Nephron (organoid): ENCODE data around the gene TSC1.

ENCODE experiments used
- H3K27ac Mint-ChIP-seq, 3 experiments: 2 replicates each; pipeline ENCODE4 v1.8.0; 2020; ENCODE audit warnings: mixed read lengths in 3 of 3, mild to moderate bottlenecking in 2 of 3, moderate library complexity in 1 of 3
- H3K27me3 Mint-ChIP-seq: 2 replicates; pipeline ENCODE4 v1.8.0; 2021; ENCODE audit warnings: low read depth, mild to moderate bottlenecking, moderate library complexity, mixed read lengths
- H3K36me3 Mint-ChIP-seq: 2 replicates; pipeline ENCODE4 v1.8.0; 2020; ENCODE audit warnings: low read depth, mixed read lengths
- H3K4me1 Mint-ChIP-seq: 2 replicates; pipeline ENCODE4 v1.8.0; 2020; ENCODE audit warnings: mixed read lengths
- H3K4me3 Mint-ChIP-seq, 3 experiments: 2 replicates each; pipeline ENCODE4 v1.8.0; 2020; ENCODE audit warnings: mild to moderate bottlenecking in 3 of 3, mixed read lengths in 3 of 3, moderate library complexity in 2 of 3
- H3K9me3 Mint-ChIP-seq: 2 replicates; pipeline ENCODE4 v1.8.0; 2020; ENCODE audit warnings: mixed read lengths
- CTCF ChIP-seq, 3 experiments: fragments of 200-600 bp; sonication (generic); IDR thresholded peaks; one replicate each; pipeline ENCODE4 v1.5.0; 2021; ENCODE audit warnings: antibody characterized with exemption in 3 of 3; ENCODE audit not compliant: unreplicated experiment in 3 of 3

Gene TSC1

GRCh38 chr9:132985489-132985888 is 41.1 kb upstream of the TSC1 start:
- no peak for TF ChIP-seq CTCF (IDR thresholded peaks at IDR 0.05; ENCODE audit: unreplicated experiment in 3 of 3)
- Mint-ChIP-seq H3K4me1 (peaks cover 3% of the 10 kb centered on the region), H3K4me3 (no peak overlapping the region), H3K27me3 (peaks cover 43% of the 10 kb centered on the region), H3K36me3 (no peaks in the 10 kb centered on the region), H3K9me3 (no peaks in the 10 kb centered on the region), H3K27ac (no peak overlapping the region)

GRCh38 chr9:132985071-132985350 is 40.6 kb upstream of the TSC1 start:
- no peak overlapping the region for H3K27ac Mint-ChIP-seq

GRCh38 chr9:132984202-132985070 is 40.0 kb upstream of the TSC1 start:
- no peak for TF ChIP-seq CTCF (IDR thresholded peaks at IDR 0.05; ENCODE audit: unreplicated experiment in 3 of 3)
- Mint-ChIP-seq H3K4me1 (peaks cover 11% of the 10 kb centered on the region), H3K36me3 (no peaks in the 10 kb centered on the region), H3K9me3 (no peaks in the 10 kb centered on the region), H3K27ac (no peak overlapping the region), H3K27me3 (peaks cover 52% of the 10 kb centered on the region), H3K4me3 (no peak overlapping the region)

More at GRCh38 chr9:132985071-132985350, 40.6 kb upstream of the TSC1 start:
- no peak for TF ChIP-seq CTCF (IDR thresholded peaks at IDR 0.05; ENCODE audit: unreplicated experiment in 3 of 3)
- peaks cover 47% of the 10 kb centered on the region for H3K27me3 Mint-ChIP-seq
- H3K9me3 Mint-ChIP-seq: no peaks in the 10 kb centered on the region
- H3K4me3 Mint-ChIP-seq: no peak overlapping the region
- peaks cover 5% of the 10 kb centered on the region for H3K4me1 Mint-ChIP-seq
- no peaks in the 10 kb centered on the region for H3K36me3 Mint-ChIP-seq

GRCh38 chr9:132983491-132984201 is 39.2 kb upstream of the TSC1 start:
- H3K27ac Mint-ChIP-seq: no peak overlapping the region
- no peak overlapping the region for H3K4me3 Mint-ChIP-seq
- no peaks in the 10 kb centered on the region for H3K9me3 Mint-ChIP-seq
- no peaks in the 10 kb centered on the region for H3K36me3 Mint-ChIP-seq
- H3K27me3 Mint-ChIP-seq: peaks cover 60% of the 10 kb centered on the region
- TF ChIP-seq CTCF (IDR thresholded peaks at IDR 0.05; ENCODE audit: unreplicated experiment in 3 of 3): no peak
- H3K4me1 Mint-ChIP-seq: peaks cover 12% of the 10 kb centered on the region

GRCh38 chr9:132982458-132982857 is 38.0 kb upstream of the TSC1 start:
- H3K9me3 Mint-ChIP-seq: no peaks in the 10 kb centered on the region

More at GRCh38 chr9:132982458-132982857, 38.0 kb upstream of the TSC1 start:
- Mint-ChIP-seq H3K27me3 (peaks cover 65% of the 10 kb centered on the region), H3K4me1 (peaks cover 15% of the 10 kb centered on the region), H3K4me3 (no peak overlapping the region), H3K27ac (no peak overlapping the region), H3K36me3 (no peaks in the 10 kb centered on the region)
- TF ChIP-seq CTCF (IDR thresholded peaks at IDR 0.05; ENCODE audit: unreplicated experiment in 3 of 3): no peak
